Activated T-cell treated with anti-CD3 and anti-CD28 coated beads for 24 hours (primary cell): ENCODE data around the gene NR6A1.

Source experiments
- DNase-seq: peaks from one replicate; pipeline ENCODE4 v3.0.0-alpha.2; 2020; ENCODE audit warnings: low read depth

Gene NR6A1

GRCh38 chr9:124470726-124471125 is 300.4 kb downstream of the NR6A1 start:
- no peak for DNase-seq

GRCh38 chr9:124470306-124470705 is 300.8 kb downstream of the NR6A1 start:
- DNase-seq = no peak

GRCh38 chr9:124469011-124469832 is 301.9 kb downstream of the NR6A1 start:
- DNase-seq = no peak

- DNase-seq = no peak
Measured at GRCh38 chr9:124468061-124468740, 302.9 kb downstream of the NR6A1 start.

GRCh38 chr9:124467410-124468060 is 303.6 kb downstream of the NR6A1 start:
- no peak for DNase-seq
